Activated naive CD4-positive, alpha-beta T cell treated with anti-CD3 and anti-CD28 coated beads, Interleukin-2, amount 50 U/mL, for 16 hours (primary cell): ENCODE results near the gene CNTLN.
"Not testable (repeated sequence)": the region's sequence is repeated elsewhere in the genome, so short reads cannot be mapped to it uniquely, and the experiment has no call there.

Experiments used
- DNase-seq: peaks from one replicate; pipeline ENCODE4 v3.0.0-alpha.2; 2020

The CNTLN gene

DNA sequence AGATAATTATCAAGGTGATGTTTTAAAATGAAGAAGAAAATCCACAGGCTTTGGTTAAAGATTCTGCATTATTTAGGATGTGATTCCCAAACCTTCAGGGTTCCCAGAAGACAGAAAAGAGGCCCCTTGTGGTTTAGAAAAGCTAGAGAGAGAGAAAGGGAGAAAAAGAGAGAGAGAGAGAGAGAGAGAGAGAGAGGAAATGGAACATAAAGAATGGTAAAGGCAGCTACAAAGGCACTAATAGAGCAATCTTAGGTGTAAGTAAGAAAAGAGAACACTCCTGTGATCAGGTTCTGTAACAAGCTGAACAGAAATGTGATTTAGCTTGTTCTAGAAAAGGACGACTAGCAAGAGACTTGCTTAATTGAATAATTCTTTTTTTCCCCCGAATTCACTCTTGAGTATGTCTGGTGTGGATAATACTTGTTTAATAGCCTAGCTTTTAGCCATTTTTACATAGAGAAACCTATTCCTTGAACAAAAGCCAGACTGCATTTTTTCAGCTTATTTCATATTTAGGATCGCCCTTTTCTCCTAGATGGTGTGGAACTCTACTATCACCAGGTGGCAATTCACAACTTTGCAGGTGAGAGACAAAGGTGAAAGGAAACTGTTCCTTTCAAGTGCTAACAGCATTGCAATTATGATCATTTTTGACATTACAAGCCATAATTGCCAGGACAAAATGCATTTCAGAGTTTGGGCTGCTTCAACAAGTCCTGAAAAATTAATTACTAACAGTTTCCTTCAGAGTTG, 386.4 kb downstream of the CNTLN start:
- no peak for DNase-seq

DNA sequence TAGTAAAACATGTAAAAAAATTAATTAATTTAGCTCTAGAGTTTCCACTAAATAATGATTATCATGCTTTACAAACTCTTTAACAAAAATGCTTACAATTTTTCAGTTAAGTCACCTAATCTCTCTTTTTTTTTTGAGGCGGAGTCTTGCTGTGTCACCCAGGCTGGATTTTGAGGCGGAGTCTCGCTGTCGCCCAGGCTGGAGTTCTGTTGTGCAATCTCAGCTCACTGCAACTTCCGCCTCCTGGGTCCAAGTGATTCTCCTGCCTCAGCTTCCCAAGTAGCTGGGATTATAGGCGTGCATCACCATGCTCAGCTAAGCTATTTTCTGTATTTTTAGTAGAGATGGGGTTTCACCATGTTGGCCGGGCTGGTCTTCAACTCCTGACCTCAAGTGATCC, 391.9 kb downstream of the CNTLN start:
- DNase-seq: not testable (repeated sequence)

DNA sequence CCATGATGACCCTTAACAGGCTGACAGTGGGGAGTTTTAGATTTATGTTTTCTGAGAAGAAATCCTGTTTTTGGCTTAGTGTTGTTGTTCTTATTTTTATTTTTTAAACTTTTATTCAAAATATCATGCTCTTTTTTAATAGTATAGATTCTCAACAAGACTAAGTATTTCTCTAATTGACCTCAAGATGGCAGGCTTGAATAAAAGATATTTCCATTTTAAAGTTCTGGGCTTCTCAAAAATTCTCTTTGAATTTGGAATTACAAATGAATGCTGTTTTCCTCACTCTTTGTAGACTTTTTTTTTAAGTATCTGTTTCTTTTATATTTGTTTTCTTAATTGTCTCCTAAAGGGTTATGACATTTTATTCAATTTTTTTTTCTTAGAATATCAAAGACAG, 394.0 kb downstream of the CNTLN start:
- DNase-seq: no peak

- no peak for DNase-seq
These were observed 396.9 kb downstream of the CNTLN start for GRCh38 chr9:17531642-17532254.

GRCh38 chr9:17532461-17532860, 397.6 kb downstream of the CNTLN start:
- no peak for DNase-seq

DNA sequence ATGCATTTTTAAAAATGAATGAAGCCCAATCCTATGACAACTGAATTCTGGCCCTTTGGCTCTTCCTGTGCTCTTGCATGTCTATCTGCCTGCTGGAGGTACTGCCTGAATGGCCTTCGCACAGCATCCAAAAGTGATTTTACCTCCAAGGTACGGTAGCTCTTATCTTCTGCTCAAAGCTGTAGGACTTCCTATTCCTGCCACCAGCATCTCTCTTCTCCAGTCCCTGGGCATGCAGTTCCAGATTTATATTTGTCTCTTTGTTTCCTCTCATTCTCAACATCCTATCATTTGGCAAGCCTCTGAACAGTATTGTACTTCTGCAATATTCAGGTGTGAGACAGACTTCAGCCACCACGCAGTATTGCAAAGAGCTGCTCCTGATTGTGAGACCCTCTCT, 400.3 kb downstream of the CNTLN start:
- no peak for DNase-seq

- DNase-seq: no peak
These were observed 401.2 kb downstream of the CNTLN start for GRCh38 chr9:17536027-17536426.

DNA sequence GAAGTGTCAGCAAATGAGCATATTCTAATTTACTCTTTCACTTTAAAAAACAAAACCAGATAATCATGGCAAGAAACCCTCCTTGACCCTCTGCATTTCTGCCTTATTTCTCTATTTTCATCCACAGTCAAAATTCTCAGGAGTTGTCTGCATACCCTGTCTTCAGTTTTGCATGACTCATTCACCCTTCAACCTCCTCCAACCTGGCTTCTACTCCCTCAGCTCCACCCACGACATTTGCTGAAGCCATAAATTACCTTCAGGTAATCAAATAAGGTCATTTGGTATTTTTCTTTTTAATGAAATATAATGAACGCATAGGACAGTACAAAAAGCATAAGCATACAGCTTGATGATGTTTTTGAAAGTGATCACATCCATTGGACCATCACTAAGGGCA, 416.2 kb downstream of the CNTLN start:
- no peak for DNase-seq
